Psoas muscle (tissue), 8 donors: Measurements from ENCODE around the gene SINHCAF. TPM values are rescaled to one million over a fixed set of nuclear protein-coding genes. Genes with fewer than 3 reads are reported as not detected.
A peak's percentile ranks its signal among the peaks of the same experiment; 100 is the strongest.

Experiments used
- ATAC-seq, 4 donors: fragments of 200-7000 bp; cut with Tn5 transposase; one replicate each; pipeline ENCODE4 v1.9.1; 2020; ENCODE audit warnings: moderate library complexity in 3 of 4, mild to moderate bottlenecking in 2 of 4
- DNase-seq, 2 donors: peaks; one replicate each; pipeline ENCODE4 v3.0.0-alpha.2; 2020
- H3K27ac ChIP-seq: fragments of 200-600 bp; one replicate; pipeline ENCODE4 v1.8.0; 2022
- H3K27me3 ChIP-seq, 3 donors: fragments of 200-600 bp in 1 of 3; one replicate each; pipeline versions ENCODE4 v1.6.1 to v1.8.0; 2013 to 2022; ENCODE audit warnings: low read length in 2 of 3, mild to moderate bottlenecking in 2 of 3, moderate library complexity in 1 of 3; ENCODE audit not compliant: insufficient read depth in 3 of 3
- H3K36me3 ChIP-seq, 2 donors: fragments of 200-600 bp in 1 of 2; one replicate each; pipeline versions ENCODE4 v1.6.1 to v1.8.0; 2013 to 2022; ENCODE audit warnings: low read depth in 1 of 2, mild to moderate bottlenecking in 1 of 2, moderate library complexity in 1 of 2; ENCODE audit not compliant: insufficient read depth in 1 of 2
- H3K4me1 ChIP-seq: fragments of 200-600 bp; one replicate; pipeline ENCODE4 v1.8.0; 2022
- H3K4me3 ChIP-seq: fragments of 200-600 bp; one replicate; pipeline ENCODE4 v1.8.0; 2022; ENCODE audit warnings: mild to moderate bottlenecking
- H3K9me3 ChIP-seq: fragments of 200-600 bp; one replicate; pipeline ENCODE4 v1.8.0; 2022
- CTCF ChIP-seq: fragments of 200-600 bp; IDR thresholded peaks from one replicate; pipeline ENCODE4 v1.8.0; 2022; ENCODE audit warnings: antibody characterized with exemption
- WGBS, 3 donors: extraction: QIAGEN DNeasy Blood & Tissue Kit; methylation state at CpG; one replicate each; pipeline versions ENCODE4 v1.1.6 to v1.1.7; 2013; 5-methylcytosine and 5-hydroxymethylcytosine counted together
- intact Hi-C, 2 donors: fragments of 100-400 bp; cut with DNase I; formaldehyde crosslinking; loops; one replicate each; pipeline versions ENCODE4 v1.11.0 to v1.14.2; 2022
- polyA plus RNA-seq, 3 donors: library from polyadenylated mRNA; stranded (reverse); fragments of 200-250 nt; gene quantifications; one replicate each; pipeline ENCODE4 v1.2.3, GENCODE V29; 2013
- total RNA-seq, 4 donors: library from RNA; stranded (reverse); fragmentation: NEBNext Ultra II Directional in 2 of 4; extraction: Animal tissue kit (Norgen Biotek cat#: 25700) in 2 of 4; gene quantifications; one replicate each; pipeline versions ENCODE4 v1.2.1 to v1.2.4, GENCODE V29; 2021 to 2023
- donor health status: healthy with polysubstance abuse.
- donor health status: DM: no; HTN: no; CAD: no; lungs with moderate emphysema.
- donor health status: Bipolar disorder and iron deficiency.
- donor health status: healthy.
- donor health status: DM: yes; HTN: yes; CAD: no.
- donor health status: DM: no; HTN: no; CAD: no.
- donor health status: DM: no; HTN: no; CAD: no.
- donor health status: DM: yes; HTN: yes; CAD: no.

SINHCAF gene
- total and polyA plus RNA-seq, 7 donors = 1.3 to 7.7 (median 2.9) TPM

- intact Hi-C loops = no loop called here
- H3K4me1 ChIP-seq = no peaks in the 10 kb centered on the region
- no peak for TF ChIP-seq CTCF
- DNase-seq (no peak), ATAC-seq (no peak)
- H3K9me3 ChIP-seq = no peaks in the 10 kb centered on the region
- H3K27me3 ChIP-seq = no peaks in the 10 kb centered on the region
- no peak overlapping the region for H3K27ac ChIP-seq
- WGBS, 3 donors = 85 to 86% (median 86%) methylated on average over 10 of the region's 10 CpGs
- H3K4me3 ChIP-seq = no peak overlapping the region
- H3K36me3 ChIP-seq = no peaks in the 10 kb centered on the region
Observed at GRCh38 chr12:31339831-31340622, 14.1 kb upstream of the SINHCAF start.

- WGBS, 3 donors = 60 to 66% (median 61%) methylated on average over 4 of the region's 4 CpGs
Observed at GRCh38 chr12:31337952-31338351, 12.0 kb upstream of the SINHCAF start.

DNA sequence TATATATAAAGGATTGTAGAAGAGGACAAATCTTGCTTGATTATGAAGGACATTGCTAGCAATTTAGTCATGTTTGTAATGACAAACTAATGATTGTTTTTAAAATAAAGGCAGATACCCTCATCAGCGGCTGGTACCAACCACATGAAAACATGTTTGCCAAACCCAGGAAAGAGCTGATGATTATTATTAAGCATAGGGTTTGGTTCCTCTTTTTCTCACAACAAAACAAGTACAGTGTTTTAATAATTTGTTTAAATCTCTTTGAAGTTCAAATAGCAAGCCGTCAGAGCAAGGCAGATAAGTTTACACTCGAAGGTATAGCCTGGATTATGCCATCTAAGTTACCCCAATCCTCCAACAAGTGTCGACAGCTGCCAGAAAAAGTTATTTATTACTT, 5.3 kb upstream of the SINHCAF start:
- intact Hi-C loops = no loop called here
- no peak for TF ChIP-seq CTCF
- no peaks in the 10 kb centered on the region for H3K4me1 ChIP-seq
- ATAC-seq (no peak), DNase-seq (no peak)
- 62 to 64% (median 64%) methylated on average over 4 of the region's 4 CpGs for WGBS, 3 donors
- no peak overlapping the region for H3K27ac ChIP-seq
- no peaks in the 10 kb centered on the region for H3K36me3 ChIP-seq
- H3K27me3 ChIP-seq = no peaks in the 10 kb centered on the region
- no peaks in the 10 kb centered on the region for H3K9me3 ChIP-seq
- H3K4me3 ChIP-seq = no peak overlapping the region

More at GRCh38 chr12:31337952-31338351, 12.0 kb upstream of the SINHCAF start:
- Histone ChIP-seq H3K36me3 (no peaks in the 10 kb centered on the region), H3K27ac (no peak overlapping the region), H3K4me3 (no peak overlapping the region), H3K4me1 (no peaks in the 10 kb centered on the region), H3K27me3 (no peaks in the 10 kb centered on the region), H3K9me3 (no peaks in the 10 kb centered on the region)
- no peak for TF ChIP-seq CTCF
- DNase-seq (no peak), ATAC-seq (no peak)
- intact Hi-C loops = no loop called here

DNA sequence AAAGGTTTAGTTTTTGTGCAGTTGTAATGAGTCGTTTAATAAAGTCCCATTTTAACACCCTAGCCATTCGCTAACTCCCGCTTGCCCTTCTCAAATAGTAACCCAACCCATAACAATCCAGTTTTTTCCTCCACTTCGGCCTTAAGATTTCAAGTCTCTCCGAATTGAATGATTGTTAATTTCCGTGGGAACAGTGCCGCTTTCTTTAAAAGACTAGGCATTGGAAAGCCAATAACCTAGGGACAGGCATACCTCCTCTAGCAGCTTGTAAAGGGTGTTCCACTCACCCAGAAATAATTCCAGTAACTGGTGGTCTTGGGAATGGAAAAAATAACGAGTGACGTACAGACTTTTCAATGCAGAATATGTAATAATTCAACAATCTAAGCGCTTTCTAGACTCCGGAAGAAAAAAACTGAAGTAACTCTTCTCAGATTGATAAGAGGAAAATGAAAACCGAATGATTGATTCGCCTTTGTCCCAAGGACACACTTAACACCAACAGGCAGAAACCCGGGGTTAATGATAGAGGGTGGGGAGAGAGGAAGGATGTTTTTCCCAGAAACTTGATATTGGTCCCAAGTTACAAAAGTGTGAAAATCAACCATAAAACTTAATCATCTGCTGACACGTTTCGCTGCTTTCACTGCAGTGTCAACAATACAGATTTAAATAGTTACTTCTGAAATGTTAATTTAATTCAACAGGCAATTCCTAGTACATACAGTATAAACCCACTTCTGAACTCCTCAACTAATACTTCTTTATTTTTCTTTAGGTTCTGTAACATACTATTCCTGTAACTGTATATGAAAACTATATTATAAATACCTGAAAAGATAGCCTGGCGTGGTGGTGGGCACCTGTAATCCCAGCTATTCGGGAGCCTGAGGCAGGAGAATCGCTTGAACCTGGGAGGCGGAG, 1.0 kb upstream of the SINHCAF start:
- H3K27ac ChIP-seq = peak overlapping the region; percentile 72
- no peak for DNase-seq
- 25 to 32% (median 27%) methylated on average over 20 of the region's 20 CpGs for WGBS, 3 donors
- H3K4me1 ChIP-seq = no peaks in the 10 kb centered on the region
- intact Hi-C loops = no loop called here
- H3K9me3 ChIP-seq = no peaks in the 10 kb centered on the region
- peak overlapping the region; percentile 82 for H3K4me3 ChIP-seq
- no peaks in the 10 kb centered on the region for H3K36me3 ChIP-seq
- TF ChIP-seq CTCF = no peak
- H3K27me3 ChIP-seq = peaks cover 0 to 16% (median 0%) of the 10 kb centered on the region in 3 donors
- ATAC-seq = no peak
